Thyroid gland (tissue), 4 donors: ENCODE measurements around the gene UBA1. TPM values are rescaled to one million over a fixed set of nuclear protein-coding genes. Genes with fewer than 3 reads are reported as not detected.

Source experiments
- DNase-seq, 2 donors: peaks; one replicate each; pipeline ENCODE4 v3.0.0-alpha.2; 2019
- H3K27ac ChIP-seq, 3 donors: fragments of 200-600 bp; sonication (generic); 1 replicate in 2 of 3; 2 replicates in 1 of 3; pipeline ENCODE4 v1.5.1; 2016 to 2019; ENCODE audit warnings: mild to moderate bottlenecking in 1 of 3, moderate library complexity in 1 of 3
- H3K27me3 ChIP-seq: fragments of 200-600 bp; sonication (generic); one replicate; pipeline ENCODE4 v1.5.1; 2019
- H3K36me3 ChIP-seq, 2 donors: fragments of 200-600 bp; sonication (generic); one replicate each; pipeline ENCODE4 v1.5.1; 2016 to 2019
- H3K4me1 ChIP-seq, 2 donors: fragments of 200-600 bp; sonication (generic); one replicate each; pipeline ENCODE4 v1.5.1; 2017 to 2019
- H3K4me3 ChIP-seq, 3 donors: fragments of 200-600 bp; sonication (generic); replicated peaks in 1 of 3; 1 replicate in 2 of 3; 2 replicates in 1 of 3; pipeline ENCODE4 v1.5.1; 2016; ENCODE audit warnings: mild to moderate bottlenecking in 1 of 3
- H3K9me3 ChIP-seq: fragments of 200-600 bp; sonication (generic); one replicate; pipeline ENCODE4 v1.5.1; 2017
- POLR2A ChIP-seq, 2 donors: fragments of 450-650 bp; IDR thresholded peaks; one replicate each; pipeline ENCODE4 v1.6.1; 2017; ENCODE audit warnings: antibody characterized with exemption in 2 of 2, mild to moderate bottlenecking in 2 of 2, moderate library complexity in 1 of 2
- WGBS, 2 donors: methylation state at CpG; one replicate each; pipeline ENCODE4 v1.1.5; 2017; 5-methylcytosine and 5-hydroxymethylcytosine counted together
- intact Hi-C: fragments of 100-400 bp; cut with DNase I; formaldehyde crosslinking; loops from one replicate; pipeline ENCODE4 v1.15.1; 2023
- total RNA-seq, 4 donors: library from RNA; depleted of rRNA; stranded (reverse); fragments of >200 nt; gene quantifications; one replicate each; pipeline ENCODE4 v1.2.3, GENCODE V29; 2016
- TF ChIP-seq, protein P1 (sequence below), 6 experiments: fragments of 200-600 bp in 3 of 6; fragments of 450-650 bp in 3 of 6; sonication (generic) in 3 of 6; IDR thresholded peaks; one replicate each; pipeline ENCODE4 v1.5.1; 2016 to 2019; ENCODE audit warnings: antibody characterized with exemption in 6 of 6, mild to moderate bottlenecking in 2 of 6, inconsistent platforms in 1 of 6, moderate library complexity in 1 of 6

Gene UBA1
- total RNA-seq, 4 donors from 2014 or later = 159 to 293 (median 201) TPM

DNA sequence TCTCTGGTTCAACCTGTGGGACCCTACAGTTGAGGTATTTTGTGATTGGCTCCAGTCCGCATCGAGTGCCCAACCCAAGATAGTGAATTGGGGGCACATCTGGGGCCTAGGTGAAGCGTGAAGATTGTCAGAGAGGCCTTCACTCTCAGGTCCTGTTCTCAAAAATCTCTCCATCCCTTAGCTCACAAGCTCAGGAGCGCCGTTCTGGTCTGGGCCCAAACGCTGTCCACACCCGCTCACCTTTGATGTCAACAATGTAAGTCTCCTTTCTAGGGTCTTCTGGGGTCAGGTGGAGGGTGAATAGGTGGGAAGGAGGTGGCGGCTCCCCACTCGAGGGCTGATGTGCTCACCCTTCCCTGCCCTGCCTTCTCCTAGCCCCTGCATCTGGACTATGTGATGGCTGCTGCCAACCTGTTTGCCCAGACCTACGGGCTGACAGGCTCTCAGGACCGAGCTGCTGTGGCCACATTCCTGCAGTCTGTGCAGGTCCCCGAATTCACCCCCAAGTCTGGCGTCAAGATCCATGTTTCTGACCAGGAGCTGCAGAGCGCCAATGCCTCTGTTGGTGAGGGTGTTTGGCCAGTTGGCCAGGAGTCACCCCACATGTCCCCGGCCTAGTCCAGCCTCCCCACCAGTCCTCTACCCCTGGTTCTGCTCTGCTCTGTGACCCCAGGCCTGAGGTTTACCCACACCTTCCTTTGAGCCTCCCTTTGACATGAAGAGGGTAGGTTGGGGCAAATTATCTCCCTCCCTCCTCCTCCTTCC, 17.2 kb downstream of the UBA1 start:
- H3K27me3 ChIP-seq = no peaks in the 10 kb centered on the region
- H3K4me1 ChIP-seq = no peaks in the 10 kb centered on the region
- no peak for DNase-seq
- intact Hi-C loops = no loop called here
- no peaks in the 10 kb centered on the region for H3K9me3 ChIP-seq
- peaks cover 85 to 97% of the 10 kb centered on the region in 2 donors for H3K36me3 ChIP-seq
- WGBS, 2 donors = 88 to 96% methylated on average over 8 to 11 of the region's 15 CpGs
- TF ChIP-seq POLR2A (IDR thresholded peaks at IDR 0.05) = no peak
- TF ChIP-seq, protein P1, sequence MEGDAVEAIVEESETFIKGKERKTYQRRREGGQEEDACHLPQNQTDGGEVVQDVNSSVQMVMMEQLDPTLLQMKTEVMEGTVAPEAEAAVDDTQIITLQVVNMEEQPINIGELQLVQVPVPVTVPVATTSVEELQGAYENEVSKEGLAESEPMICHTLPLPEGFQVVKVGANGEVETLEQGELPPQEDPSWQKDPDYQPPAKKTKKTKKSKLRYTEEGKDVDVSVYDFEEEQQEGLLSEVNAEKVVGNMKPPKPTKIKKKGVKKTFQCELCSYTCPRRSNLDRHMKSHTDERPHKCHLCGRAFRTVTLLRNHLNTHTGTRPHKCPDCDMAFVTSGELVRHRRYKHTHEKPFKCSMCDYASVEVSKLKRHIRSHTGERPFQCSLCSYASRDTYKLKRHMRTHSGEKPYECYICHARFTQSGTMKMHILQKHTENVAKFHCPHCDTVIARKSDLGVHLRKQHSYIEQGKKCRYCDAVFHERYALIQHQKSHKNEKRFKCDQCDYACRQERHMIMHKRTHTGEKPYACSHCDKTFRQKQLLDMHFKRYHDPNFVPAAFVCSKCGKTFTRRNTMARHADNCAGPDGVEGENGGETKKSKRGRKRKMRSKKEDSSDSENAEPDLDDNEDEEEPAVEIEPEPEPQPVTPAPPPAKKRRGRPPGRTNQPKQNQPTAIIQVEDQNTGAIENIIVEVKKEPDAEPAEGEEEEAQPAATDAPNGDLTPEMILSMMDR (IDR thresholded peaks at IDR 0.05) = no peak
- H3K27ac ChIP-seq = no peak overlapping the region
- no peak overlapping the region for H3K4me3 ChIP-seq

DNA sequence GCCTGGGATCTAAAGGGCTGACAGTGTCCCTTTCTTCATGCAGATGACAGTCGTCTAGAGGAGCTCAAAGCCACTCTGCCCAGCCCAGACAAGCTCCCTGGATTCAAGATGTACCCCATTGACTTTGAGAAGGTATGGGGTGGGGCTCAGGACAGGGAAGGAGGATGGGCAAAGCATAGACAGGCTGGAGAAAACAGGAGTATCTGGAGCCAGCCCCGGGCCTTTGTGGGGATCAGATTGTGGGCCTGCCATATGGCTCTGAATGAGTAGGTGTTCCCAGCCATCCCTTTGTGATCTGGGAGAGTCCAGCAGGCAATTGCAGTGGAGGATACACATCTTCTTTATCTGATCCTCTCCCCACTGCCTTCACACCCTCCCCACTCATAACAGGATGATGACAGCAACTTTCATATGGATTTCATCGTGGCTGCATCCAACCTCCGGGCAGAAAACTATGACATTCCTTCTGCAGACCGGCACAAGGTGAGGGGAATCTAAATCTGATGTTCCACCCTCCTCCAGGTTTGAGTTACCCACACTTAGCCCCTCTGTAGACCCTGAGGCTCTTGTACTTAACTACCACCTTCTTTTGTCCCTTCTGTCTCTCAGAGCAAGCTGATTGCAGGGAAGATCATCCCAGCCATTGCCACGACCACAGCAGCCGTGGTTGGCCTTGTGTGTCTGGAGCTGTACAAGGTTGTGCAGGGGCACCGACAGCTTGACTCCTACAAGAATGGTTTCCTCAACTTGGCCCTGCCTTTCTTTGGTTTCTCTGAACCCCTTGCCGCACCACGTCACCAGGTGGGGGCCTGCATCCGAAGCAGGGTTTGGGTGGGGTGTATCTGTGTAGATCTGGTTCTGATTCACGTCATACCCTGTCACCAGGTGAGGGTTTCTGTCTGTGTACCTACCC, 19.0 kb downstream of the UBA1 start:
- Histone ChIP-seq H3K27ac (no peak overlapping the region), H3K36me3 (peaks cover 71 to 79% of the 10 kb centered on the region in 2 donors), H3K9me3 (no peaks in the 10 kb centered on the region), H3K4me1 (peaks cover 0 to 9% of the 10 kb centered on the region in 2 donors), H3K27me3 (no peaks in the 10 kb centered on the region), H3K4me3 (no peak overlapping the region)
- WGBS, 2 donors = 95 to 98% methylated on average over 11 to 12 of the region's 12 CpGs
- TF ChIP-seq, protein P1 (IDR thresholded peaks at IDR 0.05) = no peak
- no peak for TF ChIP-seq POLR2A (IDR thresholded peaks at IDR 0.05)
- DNase-seq = no peak
- intact Hi-C loops = no loop called here

DNA sequence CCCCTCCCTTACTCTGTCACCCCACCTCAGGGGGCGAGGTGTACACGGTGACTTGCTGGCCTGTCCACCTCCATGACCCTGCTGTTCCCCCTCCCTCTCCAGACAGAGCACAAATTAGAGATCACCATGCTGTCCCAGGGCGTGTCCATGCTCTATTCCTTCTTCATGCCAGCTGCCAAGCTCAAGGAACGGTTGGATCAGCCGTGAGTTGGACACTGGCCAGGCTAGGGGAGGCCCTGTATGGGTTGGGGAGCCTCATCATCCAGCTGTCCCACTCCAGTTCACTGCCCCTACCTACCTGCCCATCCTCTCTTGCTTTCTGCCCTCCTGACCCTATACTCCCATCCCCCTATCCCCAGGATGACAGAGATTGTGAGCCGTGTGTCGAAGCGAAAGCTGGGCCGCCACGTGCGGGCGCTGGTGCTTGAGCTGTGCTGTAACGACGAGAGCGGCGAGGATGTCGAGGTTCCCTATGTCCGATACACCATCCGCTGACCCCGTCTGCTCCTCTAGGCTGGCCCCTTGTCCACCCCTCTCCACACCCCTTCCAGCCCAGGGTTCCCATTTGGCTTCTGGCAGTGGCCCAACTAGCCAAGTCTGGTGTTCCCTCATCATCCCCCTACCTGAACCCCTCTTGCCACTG, 20.9 kb downstream of the UBA1 start:
- TF ChIP-seq, protein P1 (IDR thresholded peaks at IDR 0.05) = no peak
- no peak for TF ChIP-seq POLR2A (IDR thresholded peaks at IDR 0.05)
- H3K9me3 ChIP-seq = no peaks in the 10 kb centered on the region
- H3K4me1 ChIP-seq = peaks cover 0 to 9% of the 10 kb centered on the region in 2 donors
- H3K27ac ChIP-seq = no peak overlapping the region
- no peaks in the 10 kb centered on the region for H3K27me3 ChIP-seq
- intact Hi-C loops = no loop called here
- no peak overlapping the region for H3K4me3 ChIP-seq
- no peak for DNase-seq
- H3K36me3 ChIP-seq = peaks cover 61 to 62% of the 10 kb centered on the region in 2 donors
- 87 to 90% methylated on average over 3 to 20 of the region's 20 CpGs for WGBS, 2 donors

DNA sequence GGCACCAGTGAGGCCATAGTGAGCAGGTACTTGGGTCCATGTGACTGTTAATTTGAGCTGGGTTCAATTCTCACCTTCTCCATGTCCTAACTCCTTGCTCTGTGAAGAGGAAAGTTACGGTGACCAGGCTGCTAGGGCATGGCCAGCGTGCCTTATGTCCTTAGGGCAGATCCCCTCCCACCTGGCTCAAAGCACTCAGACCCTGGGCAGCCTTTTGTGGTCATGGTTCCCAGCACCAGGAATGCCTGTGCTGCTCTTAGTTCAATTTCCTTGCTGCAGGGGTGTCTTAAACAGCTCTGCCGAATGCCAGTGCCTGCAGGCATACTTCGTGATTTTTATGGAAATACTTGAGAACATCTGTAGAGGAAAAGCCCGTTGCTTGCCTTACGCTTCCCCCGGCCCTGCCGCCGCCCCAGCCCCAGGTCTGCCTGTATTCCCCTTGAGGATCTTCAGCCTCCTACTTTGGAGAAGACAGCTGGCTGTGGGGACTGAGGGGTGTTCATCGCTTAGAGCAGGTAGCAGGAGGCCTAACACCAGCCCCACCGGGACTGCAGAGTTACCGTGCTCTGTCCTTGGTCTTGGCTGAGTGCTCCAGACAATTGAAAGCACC, 21.8 kb downstream of the UBA1 start:
- Histone ChIP-seq H3K27me3 (no peaks in the 10 kb centered on the region), H3K9me3 (no peaks in the 10 kb centered on the region), H3K4me3 (no peak overlapping the region), H3K36me3 (peaks cover 52 to 54% of the 10 kb centered on the region in 2 donors), H3K27ac (no peak overlapping the region), H3K4me1 (peaks cover 0 to 17% of the 10 kb centered on the region in 2 donors)
- intact Hi-C loops = no loop called here
- peak in 1 of 2 donors; percentile 47 for DNase-seq
- TF ChIP-seq, protein P1 (IDR thresholded peaks at IDR 0.05) = no peak
- no peak for TF ChIP-seq POLR2A (IDR thresholded peaks at IDR 0.05)
- WGBS, 2 donors = 60 to 78% methylated on average over 2 to 9 of the region's 12 CpGs
